Measurements from ENCODE around the gene DNASE2B. TPM values are rescaled to one million over a fixed set of nuclear protein-coding genes. Genes with fewer than 3 reads are reported as not detected.

Gene DNASE2B
- polyA plus RNA-seq, 1 donor (not counting 4 experiments of a cell fraction or from before 2014, with no cell fraction given): not detected

DNA sequence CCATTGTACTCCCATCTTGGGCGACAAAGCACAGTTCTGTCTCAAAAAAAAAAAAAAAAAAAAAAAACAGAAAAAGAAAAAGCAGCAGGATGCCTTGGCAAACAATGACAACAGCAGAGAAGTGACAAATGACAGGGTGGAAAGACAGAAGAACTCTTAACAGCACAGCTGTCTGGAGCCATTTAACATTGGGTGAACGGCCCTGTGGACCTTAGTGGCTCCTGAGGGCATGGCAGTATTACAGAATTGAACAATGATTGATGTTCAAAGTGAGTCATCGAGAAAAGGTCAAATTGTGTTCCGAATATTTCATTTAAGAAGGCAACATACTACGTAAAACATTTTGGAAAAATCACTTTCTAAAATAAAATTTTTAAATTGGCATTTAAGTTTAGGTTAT, 30.0 kb downstream of the DNASE2B start:
- H3K4me2 ChIP-seq (ENCODE audit: control insufficient read depth, extremely low read depth, insufficient read depth, low read depth, low read length): no peak overlapping the region
- DNase-seq (ENCODE audit: low read depth, low spot score): no peak
- H3K9me3 ChIP-seq (ENCODE audit: control insufficient read depth, low read depth, low read length): no peaks in the 10 kb centered on the region

DNA sequence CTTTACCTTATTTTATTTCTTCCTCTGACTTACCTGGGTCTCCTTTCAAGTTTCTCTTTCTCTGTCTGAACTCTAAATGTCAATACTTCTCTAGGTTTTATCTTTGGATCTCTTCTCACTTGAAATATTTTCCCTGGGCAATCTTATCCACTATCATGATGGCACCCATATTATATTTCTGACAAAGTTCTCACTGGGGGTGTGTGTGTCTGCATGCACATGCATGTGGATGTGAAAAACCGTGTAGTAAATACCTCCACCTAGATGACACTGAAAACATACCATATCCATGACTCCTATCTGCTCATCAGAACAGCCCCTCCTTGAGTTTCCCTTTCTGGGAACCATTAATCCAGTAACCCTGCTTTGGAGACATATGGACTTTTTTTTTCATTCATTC, 30.9 kb downstream of the DNASE2B start:
- no peaks in the 10 kb centered on the region for H3K9me3 ChIP-seq (ENCODE audit: control insufficient read depth, low read depth, low read length)
- no peaks in the 10 kb centered on the region for H3K36me3 ChIP-seq (ENCODE audit: control insufficient read depth in 2 of 2, extremely low read depth in 1 of 2, insufficient read depth in 2 of 2, low read length in 2 of 2)
- TF ChIP-seq, protein P1, sequence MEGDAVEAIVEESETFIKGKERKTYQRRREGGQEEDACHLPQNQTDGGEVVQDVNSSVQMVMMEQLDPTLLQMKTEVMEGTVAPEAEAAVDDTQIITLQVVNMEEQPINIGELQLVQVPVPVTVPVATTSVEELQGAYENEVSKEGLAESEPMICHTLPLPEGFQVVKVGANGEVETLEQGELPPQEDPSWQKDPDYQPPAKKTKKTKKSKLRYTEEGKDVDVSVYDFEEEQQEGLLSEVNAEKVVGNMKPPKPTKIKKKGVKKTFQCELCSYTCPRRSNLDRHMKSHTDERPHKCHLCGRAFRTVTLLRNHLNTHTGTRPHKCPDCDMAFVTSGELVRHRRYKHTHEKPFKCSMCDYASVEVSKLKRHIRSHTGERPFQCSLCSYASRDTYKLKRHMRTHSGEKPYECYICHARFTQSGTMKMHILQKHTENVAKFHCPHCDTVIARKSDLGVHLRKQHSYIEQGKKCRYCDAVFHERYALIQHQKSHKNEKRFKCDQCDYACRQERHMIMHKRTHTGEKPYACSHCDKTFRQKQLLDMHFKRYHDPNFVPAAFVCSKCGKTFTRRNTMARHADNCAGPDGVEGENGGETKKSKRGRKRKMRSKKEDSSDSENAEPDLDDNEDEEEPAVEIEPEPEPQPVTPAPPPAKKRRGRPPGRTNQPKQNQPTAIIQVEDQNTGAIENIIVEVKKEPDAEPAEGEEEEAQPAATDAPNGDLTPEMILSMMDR (optimal IDR thresholded peaks at IDR 0.05 in 1 of 3, IDR thresholded peaks at IDR 0.05 in 1 of 3, conservative IDR thresholded peaks at IDR 0.05 in 1 of 3; ENCODE audit: extremely low read depth in 1 of 3, insufficient read depth in 2 of 3, low read length in 3 of 3): no peak
- TF ChIP-seq EZH2 (IDR thresholded peaks at IDR 0.05; ENCODE audit: low read length): no peak
- no peak overlapping the region for H3K27ac ChIP-seq (ENCODE audit: control insufficient read depth, insufficient read depth, low read length)
- no peaks in the 10 kb centered on the region for H3K27me3 ChIP-seq (ENCODE audit: control insufficient read depth, extremely low read depth, insufficient read depth, low read length)
- H3K79me2 ChIP-seq (ENCODE audit: control insufficient read depth, insufficient read depth, low read length): no peaks in the 10 kb centered on the region
- H4K20me1 ChIP-seq (ENCODE audit: control insufficient read depth, extremely low read depth, insufficient read depth, low read length): no peaks in the 10 kb centered on the region
- no peak for FAIRE-seq
- peaks cover 7% of the 10 kb centered on the region for H3K4me1 ChIP-seq (ENCODE audit: control insufficient read depth, extremely low read depth, insufficient read depth, low read length)
- no peak overlapping the region for H3K4me3 ChIP-seq (ENCODE audit: control insufficient read depth in 2 of 3, extremely low read depth in 1 of 3, insufficient read depth in 2 of 3, low read depth in 1 of 3, low read length in 3 of 3)
- H3K9ac ChIP-seq (ENCODE audit: control insufficient read depth, extremely low read depth, insufficient read depth, low read length): no peak overlapping the region
- dilution Hi-C loops (cut with MboI; ENCODE audit: extremely low pct_ligation_motif_present, low sequenced_read_pairs): no loop called here
- H3K4me2 ChIP-seq (ENCODE audit: control insufficient read depth, extremely low read depth, insufficient read depth, low read depth, low read length): no peak overlapping the region
- no peaks in the 10 kb centered on the region for H3K9me1 ChIP-seq (ENCODE audit: control insufficient read depth, extremely low read depth, insufficient read depth, low read length)
- no peak overlapping the region for H2AFZ ChIP-seq (ENCODE audit: control insufficient read depth, low read length)
- DNase-seq (ENCODE audit: low read depth, low spot score): no peak

More for the DNA sequence above, 30.0 kb downstream of the DNASE2B start:
- H3K9ac ChIP-seq (ENCODE audit: control insufficient read depth, extremely low read depth, insufficient read depth, low read length): no peak overlapping the region
- H4K20me1 ChIP-seq (ENCODE audit: control insufficient read depth, extremely low read depth, insufficient read depth, low read length): no peaks in the 10 kb centered on the region
- TF ChIP-seq, protein P1 (optimal IDR thresholded peaks at IDR 0.05 in 1 of 3, IDR thresholded peaks at IDR 0.05 in 1 of 3, conservative IDR thresholded peaks at IDR 0.05 in 1 of 3; ENCODE audit: extremely low read depth in 1 of 3, insufficient read depth in 2 of 3, low read length in 3 of 3): no peak
- no peak for TF ChIP-seq EZH2 (IDR thresholded peaks at IDR 0.05; ENCODE audit: low read length)
- H3K4me1 ChIP-seq (ENCODE audit: control insufficient read depth, extremely low read depth, insufficient read depth, low read length): peaks cover 3% of the 10 kb centered on the region
- no peak for FAIRE-seq
- no peaks in the 10 kb centered on the region for H3K79me2 ChIP-seq (ENCODE audit: control insufficient read depth, insufficient read depth, low read length)
- no peak overlapping the region for H3K4me3 ChIP-seq (ENCODE audit: control insufficient read depth in 2 of 3, extremely low read depth in 1 of 3, insufficient read depth in 2 of 3, low read depth in 1 of 3, low read length in 3 of 3)
- no peaks in the 10 kb centered on the region for H3K27me3 ChIP-seq (ENCODE audit: control insufficient read depth, extremely low read depth, insufficient read depth, low read length)
- dilution Hi-C loops (cut with MboI; ENCODE audit: extremely low pct_ligation_motif_present, low sequenced_read_pairs): no loop called here
- no peaks in the 10 kb centered on the region for H3K36me3 ChIP-seq (ENCODE audit: control insufficient read depth in 2 of 2, extremely low read depth in 1 of 2, insufficient read depth in 2 of 2, low read length in 2 of 2)
- H3K9me1 ChIP-seq (ENCODE audit: control insufficient read depth, extremely low read depth, insufficient read depth, low read length): no peaks in the 10 kb centered on the region
- H3K27ac ChIP-seq (ENCODE audit: control insufficient read depth, insufficient read depth, low read length): no peak overlapping the region
- no peak overlapping the region for H2AFZ ChIP-seq (ENCODE audit: control insufficient read depth, low read length)
